Retinal pigment epithelial cell (primary cell): Measurements from ENCODE around the gene IL25.

Experiments
- DNase-seq: peaks from one replicate; pipeline ENCODE4 v3.0.0-alpha.2; 2010; ENCODE audit warnings: low read depth
- H3K4me3 ChIP-seq: 2 replicates; pipeline ENCODE4 v1.5.1; 2011; ENCODE audit warnings: mild to moderate bottlenecking, low read length, control low read depth, moderate library complexity
- CTCF ChIP-seq: conservative IDR thresholded peaks from 2 replicates; pipeline ENCODE4 v1.5.1; 2011; ENCODE audit warnings: low read depth, low read length, control low read depth, inconsistent platforms

Gene IL25

GRCh38 chr14:23355871-23356435 is 16.7 kb upstream of the IL25 start:
- no peak for DNase-seq
- TF ChIP-seq CTCF: no peak
- no peak overlapping the region for H3K4me3 ChIP-seq

GRCh38 chr14:23356662-23357061 is 15.9 kb upstream of the IL25 start:
- no peak overlapping the region for H3K4me3 ChIP-seq
- DNase-seq: no peak
- TF ChIP-seq CTCF: no peak

GRCh38 chr14:23357261-23357660 is 15.3 kb upstream of the IL25 start:
- no peak for TF ChIP-seq CTCF
- no peak for DNase-seq

GRCh38 chr14:23358042-23358441 is 14.6 kb upstream of the IL25 start:
- H3K4me3 ChIP-seq: no peak overlapping the region
- no peak for DNase-seq
- TF ChIP-seq CTCF: no peak

More at GRCh38 chr14:23357261-23357660, 15.3 kb upstream of the IL25 start:
- no peak overlapping the region for H3K4me3 ChIP-seq

- no peak overlapping the region for H3K4me3 ChIP-seq
- no peak for DNase-seq
- no peak for TF ChIP-seq CTCF
These were observed 13.9 kb upstream of the IL25 start for GRCh38 chr14:23358553-23359166.

- no peak overlapping the region for H3K4me3 ChIP-seq
- DNase-seq: no peak
- no peak for TF ChIP-seq CTCF
These were observed 13.4 kb upstream of the IL25 start for GRCh38 chr14:23359167-23359626.
